ENCODE measurements around the gene PPP3CB.

DNA sequence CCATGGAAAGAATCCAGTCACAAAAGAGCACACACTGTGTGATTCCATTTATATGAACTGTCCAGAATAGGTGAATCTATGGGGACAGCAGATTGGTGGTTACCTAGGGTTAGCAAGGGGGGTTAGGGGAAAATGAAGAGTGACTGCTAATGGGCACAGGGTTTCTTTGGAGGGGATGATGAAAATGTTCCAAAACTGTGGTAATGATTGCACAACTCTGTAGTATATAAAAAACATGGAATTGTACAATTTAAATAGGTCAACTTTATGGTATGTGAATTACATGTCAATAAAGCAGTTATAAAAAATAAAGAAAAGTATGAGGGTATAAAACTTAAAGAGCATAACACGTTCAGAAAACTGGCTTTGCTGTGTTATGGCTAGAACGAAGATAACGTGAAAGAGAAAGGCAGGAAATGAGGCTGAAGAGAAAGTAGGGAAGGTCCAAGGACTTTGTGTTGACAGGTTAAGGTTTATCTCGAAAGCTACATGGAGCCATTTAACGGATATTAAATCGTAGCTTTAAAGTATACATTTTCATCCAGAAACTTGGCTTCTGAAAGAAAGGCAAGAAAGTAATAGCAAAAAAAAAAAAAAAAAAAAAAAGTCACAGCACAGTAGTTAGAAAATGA, 36.0 kb downstream of the PPP3CB start:
- TF ChIP-seq, protein P1, sequence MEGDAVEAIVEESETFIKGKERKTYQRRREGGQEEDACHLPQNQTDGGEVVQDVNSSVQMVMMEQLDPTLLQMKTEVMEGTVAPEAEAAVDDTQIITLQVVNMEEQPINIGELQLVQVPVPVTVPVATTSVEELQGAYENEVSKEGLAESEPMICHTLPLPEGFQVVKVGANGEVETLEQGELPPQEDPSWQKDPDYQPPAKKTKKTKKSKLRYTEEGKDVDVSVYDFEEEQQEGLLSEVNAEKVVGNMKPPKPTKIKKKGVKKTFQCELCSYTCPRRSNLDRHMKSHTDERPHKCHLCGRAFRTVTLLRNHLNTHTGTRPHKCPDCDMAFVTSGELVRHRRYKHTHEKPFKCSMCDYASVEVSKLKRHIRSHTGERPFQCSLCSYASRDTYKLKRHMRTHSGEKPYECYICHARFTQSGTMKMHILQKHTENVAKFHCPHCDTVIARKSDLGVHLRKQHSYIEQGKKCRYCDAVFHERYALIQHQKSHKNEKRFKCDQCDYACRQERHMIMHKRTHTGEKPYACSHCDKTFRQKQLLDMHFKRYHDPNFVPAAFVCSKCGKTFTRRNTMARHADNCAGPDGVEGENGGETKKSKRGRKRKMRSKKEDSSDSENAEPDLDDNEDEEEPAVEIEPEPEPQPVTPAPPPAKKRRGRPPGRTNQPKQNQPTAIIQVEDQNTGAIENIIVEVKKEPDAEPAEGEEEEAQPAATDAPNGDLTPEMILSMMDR (IDR thresholded peaks at IDR 0.05; ENCODE audit: low read depth, low read length), result no peak
- TF ChIP-seq POLR2A (IDR thresholded peaks at IDR 0.05; ENCODE audit: extremely low read depth, insufficient read length), result no peak
- no peak for TF ChIP-seq MYC (IDR thresholded peaks at IDR 0.05; ENCODE audit: low read depth, low read length)
